Measurements from ENCODE around the gene IMPA2. TPM values are rescaled to one million over a fixed set of nuclear protein-coding genes. Genes with fewer than 3 reads are reported as not detected.
"Not testable (repeated sequence)": the region's sequence is repeated elsewhere in the genome, so short reads cannot be mapped to it uniquely, and the experiment has no call there.

The IMPA2 gene
- total RNA-seq, 1 experiment from 2014 or later = 79.9 TPM

DNA sequence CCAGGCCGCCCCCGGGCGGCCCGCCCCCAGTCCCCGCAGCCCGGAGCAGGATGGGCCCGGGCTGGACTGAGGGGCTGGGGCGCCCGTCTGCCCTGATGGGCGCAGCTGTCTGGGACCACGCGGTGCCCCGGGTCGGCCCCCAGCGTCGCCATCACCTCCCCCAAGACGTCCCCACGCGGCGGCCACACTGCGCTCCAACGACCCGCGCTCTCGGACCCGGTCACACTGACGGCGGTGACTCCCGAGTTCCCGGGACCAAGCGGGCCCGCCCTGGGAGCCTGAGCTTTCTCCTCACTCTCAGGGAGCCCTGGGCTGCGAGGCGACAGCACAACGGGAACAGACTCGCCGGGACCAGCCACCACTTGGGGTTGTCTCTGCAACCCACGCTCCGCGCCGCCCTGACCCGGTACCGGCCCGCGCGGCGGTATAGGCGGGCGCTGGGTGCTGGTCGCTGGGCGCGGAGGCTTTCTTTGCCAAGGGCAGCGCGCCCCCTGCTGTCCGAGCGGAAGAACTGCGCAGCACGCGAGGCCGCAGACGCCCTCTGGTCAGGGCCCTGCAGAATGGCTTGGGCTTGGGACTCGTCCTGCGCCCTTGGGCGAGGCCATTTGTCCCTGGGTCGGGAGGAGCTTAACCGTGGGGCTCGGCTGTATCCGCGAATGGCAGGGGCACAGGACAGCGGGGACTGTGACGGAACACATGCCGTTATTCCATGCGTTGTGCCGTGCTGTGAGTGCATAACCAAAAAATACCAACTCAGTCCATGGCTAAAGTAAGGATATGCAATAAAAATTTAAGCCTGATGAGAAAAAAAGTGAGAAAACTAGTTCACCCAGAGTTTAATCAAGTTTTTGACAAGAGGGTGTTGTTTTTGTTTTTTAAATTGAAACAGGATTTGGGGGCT, 57.6 kb downstream of the IMPA2 start:
- Histone ChIP-seq H3K36me3 (ENCODE audit: control insufficient read depth, insufficient read depth, low read length) (no peaks in the 10 kb centered on the region), H3K27me3 (replicated peaks; ENCODE audit: control insufficient read depth, insufficient read depth, low read length) (no peaks in the 10 kb centered on the region), H3K4me1 (peaks cover 3% of the 10 kb centered on the region; the same call in 1 of the 2 replicates), H3K9me3 (no peaks in the 10 kb centered on the region), H3K4me3 (ENCODE audit: low read depth, low read length) (peak overlapping the region; percentile 52)
- no peak overlapping the region for H3K27ac Mint-ChIP-seq (ENCODE audit: unreplicated experiment)
- ChIA-PET POLR2A (no interaction called here), CTCF (interaction anchor here (0.6 to 2.0 kb wide), 18 partner anchors 9 to 384 kb away, joined by 3 to 18 read pairs (median 4); no protein-coding TSS in a partner anchor)
- TF ChIP-seq, protein P1, sequence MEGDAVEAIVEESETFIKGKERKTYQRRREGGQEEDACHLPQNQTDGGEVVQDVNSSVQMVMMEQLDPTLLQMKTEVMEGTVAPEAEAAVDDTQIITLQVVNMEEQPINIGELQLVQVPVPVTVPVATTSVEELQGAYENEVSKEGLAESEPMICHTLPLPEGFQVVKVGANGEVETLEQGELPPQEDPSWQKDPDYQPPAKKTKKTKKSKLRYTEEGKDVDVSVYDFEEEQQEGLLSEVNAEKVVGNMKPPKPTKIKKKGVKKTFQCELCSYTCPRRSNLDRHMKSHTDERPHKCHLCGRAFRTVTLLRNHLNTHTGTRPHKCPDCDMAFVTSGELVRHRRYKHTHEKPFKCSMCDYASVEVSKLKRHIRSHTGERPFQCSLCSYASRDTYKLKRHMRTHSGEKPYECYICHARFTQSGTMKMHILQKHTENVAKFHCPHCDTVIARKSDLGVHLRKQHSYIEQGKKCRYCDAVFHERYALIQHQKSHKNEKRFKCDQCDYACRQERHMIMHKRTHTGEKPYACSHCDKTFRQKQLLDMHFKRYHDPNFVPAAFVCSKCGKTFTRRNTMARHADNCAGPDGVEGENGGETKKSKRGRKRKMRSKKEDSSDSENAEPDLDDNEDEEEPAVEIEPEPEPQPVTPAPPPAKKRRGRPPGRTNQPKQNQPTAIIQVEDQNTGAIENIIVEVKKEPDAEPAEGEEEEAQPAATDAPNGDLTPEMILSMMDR (IDR thresholded peaks at IDR 0.05; ENCODE audit: insufficient read depth in 1 of 2, low read depth in 1 of 2, low read length in 1 of 2, severe bottlenecking in 1 of 2, unreplicated experiment in 1 of 2) = peak; percentile 96 to 97
- intact Hi-C loops (cut with micrococcal nuclease; ENCODE audit: unreplicated experiment) = loop anchor here (1.0 to 2.0 kb wide), 3 partner anchors 44 to 384 kb away; no protein-coding TSS in a partner anchor
- H3K4me1 Mint-ChIP-seq (ENCODE audit: low read depth, unreplicated experiment) = no peaks in the 10 kb centered on the region
- H3K9me3 Mint-ChIP-seq (ENCODE audit: unreplicated experiment) = no peaks in the 10 kb centered on the region
- peak; percentile 83 to 90 for DNase-seq
- H3K27me3 Mint-ChIP-seq (ENCODE audit: insufficient read depth, unreplicated experiment) = peaks cover 2% of the 10 kb centered on the region
- no peaks in the 10 kb centered on the region for H3K36me3 Mint-ChIP-seq (ENCODE audit: insufficient read depth, unreplicated experiment)
- peak overlapping the region; percentile 80 for H3K4me3 Mint-ChIP-seq (ENCODE audit: unreplicated experiment)
- BruUV-seq (replicated peaks) = no TSS peak

DNA sequence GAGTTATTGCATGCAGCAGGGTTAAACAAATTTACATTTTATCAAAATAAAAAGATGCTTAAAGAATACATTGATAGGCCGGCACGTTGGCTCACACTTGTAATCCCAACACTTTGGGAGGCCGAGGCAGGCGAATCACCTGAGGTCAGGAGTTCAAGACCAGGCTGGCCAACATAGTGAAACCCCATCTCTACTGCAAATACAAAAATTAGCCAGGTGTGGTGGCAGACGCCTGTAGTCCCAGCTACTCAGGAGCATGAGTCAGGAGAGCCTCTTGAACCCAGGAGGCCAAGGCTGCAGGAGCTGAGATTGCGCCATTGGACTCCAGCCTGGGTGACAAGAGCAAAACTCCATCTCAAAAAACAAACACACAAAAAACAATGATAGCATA, 58.2 kb downstream of the IMPA2 start:
- intact Hi-C loops (cut with micrococcal nuclease; ENCODE audit: unreplicated experiment) = loop anchor here (1.0 to 2.0 kb wide), 2 partner anchors 45 to 384 kb away; no protein-coding TSS in a partner anchor
- BruUV-seq (replicated peaks); H3K27me3 ChIP-seq (replicated peaks; ENCODE audit: control insufficient read depth, insufficient read depth, low read length); H3K4me3 ChIP-seq (ENCODE audit: low read depth, low read length); POLR2A ChIA-PET; H3K36me3 Mint-ChIP-seq (ENCODE audit: insufficient read depth, unreplicated experiment); H3K9me3 Mint-ChIP-seq (ENCODE audit: unreplicated experiment); H3K9me3 ChIP-seq; H3K4me1 ChIP-seq; H3K27ac Mint-ChIP-seq (ENCODE audit: unreplicated experiment); H3K4me1 Mint-ChIP-seq (ENCODE audit: low read depth, unreplicated experiment); H3K4me3 Mint-ChIP-seq (ENCODE audit: unreplicated experiment); H3K36me3 ChIP-seq (ENCODE audit: control insufficient read depth, insufficient read depth, low read length); DNase-seq; H3K27me3 Mint-ChIP-seq (ENCODE audit: insufficient read depth, unreplicated experiment): not testable (repeated sequence)
- CTCF ChIA-PET = interaction anchor here (0.6 to 2.0 kb wide), 14 partner anchors 9 to 384 kb away, joined by 3 to 18 read pairs (median 4); no protein-coding TSS in a partner anchor

DNA sequence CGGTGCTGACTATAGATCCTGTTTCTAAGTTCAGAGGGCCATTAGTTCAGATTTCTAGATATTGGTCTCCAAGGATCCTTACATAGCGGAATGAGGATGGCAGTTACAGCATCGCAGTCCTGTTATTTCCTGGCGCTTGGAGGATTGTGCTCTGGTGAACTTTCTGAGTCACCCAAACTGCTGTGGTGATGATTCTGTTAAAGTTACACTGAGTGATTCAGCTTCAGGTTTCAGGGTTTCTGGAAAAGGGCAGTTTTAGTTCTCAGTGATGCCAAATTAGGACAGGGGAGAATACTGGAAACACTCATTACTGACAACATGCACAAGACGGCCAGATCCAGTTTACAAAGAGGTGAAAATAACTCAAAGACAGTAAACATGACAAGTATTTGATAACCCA, 60.3 kb downstream of the IMPA2 start:
- no peak overlapping the region for H3K27ac Mint-ChIP-seq (ENCODE audit: unreplicated experiment)
- peaks cover 3% of the 10 kb centered on the region; the same call in 1 of the 2 replicates for H3K4me1 ChIP-seq
- H3K27me3 ChIP-seq (replicated peaks; ENCODE audit: control insufficient read depth, insufficient read depth, low read length) = no peaks in the 10 kb centered on the region
- DNase-seq = no peak
- TF ChIP-seq, protein P1 (IDR thresholded peaks at IDR 0.05; ENCODE audit: insufficient read depth in 1 of 2, low read depth in 1 of 2, low read length in 1 of 2, severe bottlenecking in 1 of 2, unreplicated experiment in 1 of 2) = no peak
- no peak overlapping the region for H3K4me3 Mint-ChIP-seq (ENCODE audit: unreplicated experiment)
- H3K36me3 ChIP-seq (ENCODE audit: control insufficient read depth, insufficient read depth, low read length) = no peaks in the 10 kb centered on the region
- no peaks in the 10 kb centered on the region for H3K9me3 ChIP-seq
- ChIA-PET POLR2A (no interaction called here), CTCF (no interaction called here)
- no peak overlapping the region for H3K4me3 ChIP-seq (ENCODE audit: low read depth, low read length)
- H3K4me1 Mint-ChIP-seq (ENCODE audit: low read depth, unreplicated experiment) = no peaks in the 10 kb centered on the region
- intact Hi-C loops (cut with micrococcal nuclease; ENCODE audit: unreplicated experiment) = no loop called here
- no TSS peak for BruUV-seq (replicated peaks)
- peaks cover 2% of the 10 kb centered on the region for H3K27me3 Mint-ChIP-seq (ENCODE audit: insufficient read depth, unreplicated experiment)
- H3K9me3 Mint-ChIP-seq (ENCODE audit: unreplicated experiment) = no peaks in the 10 kb centered on the region
- no peaks in the 10 kb centered on the region for H3K36me3 Mint-ChIP-seq (ENCODE audit: insufficient read depth, unreplicated experiment)

Measured in Caco-2 (cell line).